Fibroblast of the aortic adventitia (primary cell): ENCODE measurements around the gene C3orf49. TPM values are rescaled to one million over a fixed set of nuclear protein-coding genes. Genes with fewer than 3 reads are reported as not detected.

ENCODE experiments used
- DNase-seq: peaks from one replicate; pipeline ENCODE4 v3.0.0-alpha.2; 2010; ENCODE audit warnings: low read depth
- H3K4me3 ChIP-seq: 2 replicates; pipeline ENCODE4 v1.5.1; 2011; ENCODE audit warnings: low read depth, mild to moderate bottlenecking, control low read depth, low read length, moderate library complexity
- total RNA-seq: library from RNA; depleted of rRNA; stranded (reverse); fragments of >200 nt; gene quantifications from 2 replicates; pipeline ENCODE4 v1.2.3, GENCODE V29; 2012; ENCODE audit warnings: low replicate concordance
- TF ChIP-seq, protein P1 (sequence below): IDR thresholded peaks from 2 replicates; pipeline ENCODE4 v1.5.1; 2011; ENCODE audit warnings: mild to moderate bottlenecking, low read length, control low read depth, inconsistent platforms; ENCODE audit not compliant: insufficient read depth

C3orf49 gene
- total RNA-seq, 1 donor: not detected

GRCh38 chr3:63857311-63857710, 38.2 kb downstream of the C3orf49 start:
- TF ChIP-seq, protein P1, sequence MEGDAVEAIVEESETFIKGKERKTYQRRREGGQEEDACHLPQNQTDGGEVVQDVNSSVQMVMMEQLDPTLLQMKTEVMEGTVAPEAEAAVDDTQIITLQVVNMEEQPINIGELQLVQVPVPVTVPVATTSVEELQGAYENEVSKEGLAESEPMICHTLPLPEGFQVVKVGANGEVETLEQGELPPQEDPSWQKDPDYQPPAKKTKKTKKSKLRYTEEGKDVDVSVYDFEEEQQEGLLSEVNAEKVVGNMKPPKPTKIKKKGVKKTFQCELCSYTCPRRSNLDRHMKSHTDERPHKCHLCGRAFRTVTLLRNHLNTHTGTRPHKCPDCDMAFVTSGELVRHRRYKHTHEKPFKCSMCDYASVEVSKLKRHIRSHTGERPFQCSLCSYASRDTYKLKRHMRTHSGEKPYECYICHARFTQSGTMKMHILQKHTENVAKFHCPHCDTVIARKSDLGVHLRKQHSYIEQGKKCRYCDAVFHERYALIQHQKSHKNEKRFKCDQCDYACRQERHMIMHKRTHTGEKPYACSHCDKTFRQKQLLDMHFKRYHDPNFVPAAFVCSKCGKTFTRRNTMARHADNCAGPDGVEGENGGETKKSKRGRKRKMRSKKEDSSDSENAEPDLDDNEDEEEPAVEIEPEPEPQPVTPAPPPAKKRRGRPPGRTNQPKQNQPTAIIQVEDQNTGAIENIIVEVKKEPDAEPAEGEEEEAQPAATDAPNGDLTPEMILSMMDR: no peak
- DNase-seq: no peak
- H3K4me3 ChIP-seq: no peak overlapping the region

DNA sequence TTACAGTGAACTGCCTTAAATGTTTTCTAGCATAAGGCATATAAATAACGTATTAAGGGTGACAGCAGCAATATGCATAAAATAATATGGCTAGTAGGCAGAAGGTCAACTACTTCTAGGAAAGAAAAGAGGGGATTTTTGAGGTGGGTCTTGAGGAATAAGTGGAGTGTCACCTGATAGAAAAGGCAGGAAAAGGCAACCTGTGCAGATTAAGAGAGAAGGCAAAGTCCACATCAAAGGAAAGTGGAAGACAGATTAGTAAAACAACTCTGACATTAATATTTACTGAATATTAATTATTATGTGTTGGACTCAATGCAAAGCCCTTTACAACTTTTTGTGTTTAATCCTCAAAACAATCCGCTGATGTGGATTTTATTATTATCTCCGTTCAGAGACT, 41.7 kb downstream of the C3orf49 start:
- TF ChIP-seq, protein P1: no peak
- no peak overlapping the region for H3K4me3 ChIP-seq
- no peak for DNase-seq

DNA sequence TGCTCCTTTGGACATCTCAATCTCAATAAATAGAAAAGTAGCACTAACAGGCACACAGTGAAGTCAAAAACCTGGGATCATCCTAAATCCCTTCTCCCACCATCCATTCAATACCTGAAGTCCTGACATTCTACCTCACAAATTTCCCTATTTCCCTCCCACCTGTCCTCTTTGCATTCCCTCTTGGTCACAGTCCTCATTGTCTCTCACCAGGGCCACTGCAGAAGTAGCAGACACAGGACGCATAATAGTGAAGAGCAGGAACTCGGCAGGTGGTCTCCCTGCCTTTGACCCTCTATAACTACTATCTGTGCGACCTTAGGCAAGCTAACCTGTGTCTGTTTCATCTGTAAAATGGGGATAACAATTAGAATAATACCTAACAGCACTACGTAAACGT, 42.2 kb downstream of the C3orf49 start:
- TF ChIP-seq, protein P1: no peak
- H3K4me3 ChIP-seq: no peak overlapping the region
- DNase-seq: no peak

DNA sequence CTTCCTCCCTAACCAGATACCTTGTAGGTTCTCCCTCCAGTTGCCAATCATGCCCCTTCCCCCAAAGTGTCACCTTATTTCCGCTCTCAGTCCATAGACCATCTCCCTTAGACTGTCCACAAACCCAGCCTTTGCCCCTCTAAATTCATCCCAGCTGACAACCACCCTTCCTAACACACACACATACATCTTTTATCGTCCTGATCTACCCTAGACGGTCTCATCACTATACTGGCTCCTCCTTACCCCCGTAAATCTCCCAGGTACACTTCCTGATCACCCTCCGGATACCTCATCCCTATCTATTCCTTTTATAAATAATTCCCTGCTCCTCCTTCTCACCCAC, 43.7 kb downstream of the C3orf49 start:
- no peak for DNase-seq
- TF ChIP-seq, protein P1: no peak
- peak overlapping the region; percentile 83 for H3K4me3 ChIP-seq

GRCh38 chr3:63863150-63864007, 44.3 kb downstream of the C3orf49 start, which contains the start of the genes ATXN7 and THOC7:
Gene ATXN7, plus strand, starts transcription at chr3:63863867. Its CDS starts 48,732 bp downstream, at chr3:63912599.
Gene THOC7, minus strand, starts transcription at chr3:63863805. Its CDS starts 15 bp downstream, at chr3:63863790.
- TF ChIP-seq, protein P1: no peak
- peak; percentile 39 for DNase-seq
- peak within 1 kb of the TSS; percentile 83 for H3K4me3 ChIP-seq

- peak; percentile 21 for DNase-seq
- peak overlapping the region; percentile 83 for H3K4me3 ChIP-seq
- TF ChIP-seq, protein P1: no peak
These were observed 45.2 kb downstream of the C3orf49 start for GRCh38 chr3:63864008-63864964.
